NCI-H146 (cell line): ENCODE measurements around the gene MDFI.
"Not testable (repeated sequence)": the region's sequence is repeated elsewhere in the genome, so short reads cannot be mapped to it uniquely, and the experiment has no call there.

Experiments
- DNase-seq: peaks from one replicate; lab custom pipeline; 2025; lab: John Stamatoyannopoulos, UW

MDFI gene

DNA sequence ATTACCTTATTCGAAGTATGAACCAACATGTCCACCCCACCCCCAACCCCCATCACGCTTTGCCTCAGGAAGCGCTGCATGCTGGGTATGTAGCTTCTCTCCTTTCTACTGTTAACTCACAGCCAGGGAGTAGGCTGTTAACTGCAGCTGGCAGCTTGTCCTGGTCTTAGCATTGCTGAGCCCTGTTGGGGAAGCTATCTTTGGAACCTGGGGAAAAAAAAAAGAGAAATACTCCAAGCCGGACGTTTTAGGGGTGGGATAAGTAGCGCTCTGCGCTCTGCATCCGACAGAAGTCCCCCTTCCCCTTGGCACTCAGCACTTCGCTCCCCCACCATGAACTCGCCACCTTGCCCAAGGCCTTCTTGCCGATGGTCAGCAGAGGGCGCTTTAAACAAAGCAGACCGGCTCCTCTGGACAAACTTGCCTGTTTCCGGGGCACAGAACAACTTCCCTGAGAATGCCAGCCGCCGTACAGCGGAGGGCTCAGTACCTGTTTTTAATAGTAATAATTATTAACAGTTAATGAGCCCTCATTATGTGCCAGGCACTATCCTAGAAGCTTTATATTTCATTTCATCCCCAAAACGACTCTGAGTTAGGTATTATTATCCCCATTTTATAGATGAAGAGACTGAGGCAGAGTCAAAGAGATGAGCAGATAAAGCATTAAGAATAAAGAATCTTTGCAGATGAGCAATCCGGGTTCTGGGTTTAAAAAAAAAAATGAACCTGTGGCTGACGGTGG is 35.2 kb upstream of the MDFI start:
- DNase-seq: peak; percentile 93

DNA sequence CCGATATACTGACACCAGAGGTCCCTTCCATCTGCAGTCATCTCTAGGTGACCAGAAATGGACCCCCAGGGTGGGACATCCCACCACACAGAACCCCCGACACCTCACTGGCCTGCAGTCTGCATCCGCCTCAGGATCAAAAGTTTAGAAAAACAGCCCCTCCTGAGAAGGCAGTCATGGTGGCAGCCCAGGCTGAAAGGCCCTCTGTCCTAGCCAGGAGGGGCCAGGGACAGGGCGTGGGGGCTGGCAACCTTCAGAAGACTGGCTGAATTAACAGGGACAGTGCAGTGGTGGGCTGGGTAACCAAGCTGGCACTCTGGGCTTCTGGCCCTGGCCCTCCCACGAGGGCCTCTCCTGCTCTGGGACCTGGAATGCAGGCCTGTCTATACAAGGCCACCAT is 34.3 kb upstream of the MDFI start:
- no peak for DNase-seq

GRCh38 chr6:41605649-41606048 is 32.6 kb upstream of the MDFI start:
- no peak for DNase-seq

DNA sequence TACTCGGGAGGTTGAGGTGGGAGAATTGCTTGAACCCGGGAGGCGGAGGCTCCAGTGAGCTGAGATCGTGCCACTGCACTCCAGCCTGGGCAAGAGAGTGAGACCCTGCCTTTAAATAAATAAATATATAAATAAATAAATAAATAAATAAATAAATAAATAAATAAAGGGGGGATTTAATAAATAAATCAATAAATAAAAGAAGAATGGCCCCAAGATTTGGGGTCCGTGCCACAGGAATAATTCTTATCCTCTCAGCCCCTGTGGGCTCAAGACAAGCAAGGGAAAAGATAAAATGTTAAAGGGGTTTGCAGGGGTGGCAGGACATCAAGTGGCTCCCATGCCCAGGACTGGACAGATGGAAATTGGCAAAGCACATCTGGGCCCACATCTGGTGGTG is 31.2 kb upstream of the MDFI start:
- no peak for DNase-seq

- DNase-seq: peak; percentile 32
These were observed 30.5 kb upstream of the MDFI start for GRCh38 chr6:41607736-41608135.

- no peak for DNase-seq
These were observed 29.7 kb upstream of the MDFI start for GRCh38 chr6:41608443-41609151.

GRCh38 chr6:41614715-41615114 is 23.6 kb upstream of the MDFI start:
- no peak for DNase-seq

- DNase-seq: no peak
These were observed 23.0 kb upstream of the MDFI start for GRCh38 chr6:41615311-41615710.

GRCh38 chr6:41618598-41618997 is 19.7 kb upstream of the MDFI start:
- no peak for DNase-seq

DNA sequence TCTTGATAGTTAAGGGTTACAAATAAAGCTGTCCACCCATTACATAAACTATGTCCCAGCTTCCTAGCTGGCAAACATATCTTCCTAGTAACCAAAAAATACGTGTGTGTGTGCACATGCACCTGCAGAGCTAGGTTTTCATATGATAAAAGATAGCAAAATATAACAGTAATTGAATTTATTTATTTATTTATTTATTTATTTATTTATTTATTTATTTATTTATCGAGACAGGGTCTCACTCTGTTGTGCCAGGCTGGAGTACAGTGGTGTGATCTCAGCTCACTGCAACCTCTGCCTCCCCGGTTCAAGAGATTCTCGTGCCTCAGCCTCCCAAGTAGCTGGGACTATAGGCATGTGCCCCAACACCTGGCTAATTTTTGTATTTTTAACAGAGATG is 19.1 kb upstream of the MDFI start:
- not testable (repeated sequence) for DNase-seq

GRCh38 chr6:41621367-41621766 is 16.9 kb upstream of the MDFI start:
- DNase-seq: no peak

DNA sequence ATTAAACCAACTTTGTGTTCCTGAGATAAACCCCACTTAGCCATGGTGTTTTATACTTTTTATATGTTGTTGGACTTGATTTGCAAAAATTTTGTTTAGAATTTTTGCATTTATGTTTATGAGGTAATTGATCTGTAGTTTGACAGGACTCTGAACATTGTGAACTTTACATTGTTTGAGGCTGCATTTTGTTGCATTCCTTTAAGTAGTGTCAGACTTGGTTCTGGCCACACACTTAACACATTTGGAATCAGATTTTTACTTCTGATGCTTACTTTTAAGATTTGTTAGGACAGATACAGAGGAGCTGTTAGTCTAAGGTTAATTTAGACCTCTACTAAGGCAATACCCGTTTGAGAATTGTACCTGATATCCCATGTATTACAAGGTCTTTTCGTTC is 16.5 kb upstream of the MDFI start:
- no peak for DNase-seq

GRCh38 chr6:41622206-41622988 is 15.9 kb upstream of the MDFI start:
- DNase-seq: peak; percentile 60

DNA sequence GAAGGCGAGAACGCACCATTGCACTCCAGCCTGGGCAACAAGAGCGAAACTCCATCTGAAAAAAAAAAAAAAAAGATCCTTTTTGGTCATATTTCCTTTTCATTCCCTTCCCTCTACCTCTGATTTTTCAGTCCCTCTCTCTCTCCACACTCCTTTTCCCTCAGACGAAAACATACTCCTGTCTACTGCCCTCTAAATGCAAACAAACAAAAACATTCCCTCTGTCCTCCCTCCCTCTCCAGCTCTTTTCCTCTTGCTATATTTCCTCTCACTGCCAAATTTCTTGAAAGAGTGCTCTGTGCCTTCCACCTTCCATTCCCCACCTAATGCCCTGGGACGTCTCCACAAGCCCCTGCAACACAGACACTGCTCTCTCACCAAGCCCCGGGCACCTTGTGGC is 14.9 kb upstream of the MDFI start:
- DNase-seq: no peak

DNA sequence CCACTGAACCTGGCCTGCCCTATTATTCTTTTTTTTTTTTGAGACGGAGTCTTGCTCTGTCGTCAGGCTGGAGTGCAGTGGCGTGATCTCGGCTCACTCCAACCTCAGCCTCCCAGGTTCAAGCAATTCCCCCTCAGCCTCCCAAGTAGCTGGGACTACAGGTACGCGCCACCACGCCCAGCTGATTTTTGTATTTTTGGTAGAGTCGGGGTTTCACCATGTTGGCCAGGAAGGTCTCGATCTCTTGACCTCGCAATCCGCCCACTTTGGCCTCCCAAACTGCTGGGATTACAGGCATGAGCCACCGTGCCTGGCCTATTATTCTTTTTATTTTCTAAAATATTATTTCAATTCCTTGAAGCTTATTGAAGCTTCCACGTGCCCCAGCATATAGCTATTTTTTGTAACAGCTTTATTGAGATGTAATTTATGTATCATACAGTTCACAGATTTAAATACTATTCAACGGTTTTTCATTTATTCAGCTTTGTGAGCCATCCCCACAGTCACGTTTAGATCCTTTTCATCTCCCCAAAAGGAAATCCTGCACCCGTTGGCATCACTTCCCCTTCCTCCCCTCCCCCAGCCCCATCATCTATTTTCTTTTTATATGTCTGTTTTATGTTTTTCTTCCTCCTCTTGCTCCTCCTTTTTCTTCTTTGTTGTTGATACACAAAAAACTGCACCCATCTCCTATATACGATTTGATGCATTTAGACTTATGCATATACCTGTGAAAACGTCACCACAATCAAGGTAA is 13.5 kb upstream of the MDFI start:
- DNase-seq: no peak

GRCh38 chr6:41625442-41625841 is 12.8 kb upstream of the MDFI start:
- DNase-seq: peak; percentile 33

DNA sequence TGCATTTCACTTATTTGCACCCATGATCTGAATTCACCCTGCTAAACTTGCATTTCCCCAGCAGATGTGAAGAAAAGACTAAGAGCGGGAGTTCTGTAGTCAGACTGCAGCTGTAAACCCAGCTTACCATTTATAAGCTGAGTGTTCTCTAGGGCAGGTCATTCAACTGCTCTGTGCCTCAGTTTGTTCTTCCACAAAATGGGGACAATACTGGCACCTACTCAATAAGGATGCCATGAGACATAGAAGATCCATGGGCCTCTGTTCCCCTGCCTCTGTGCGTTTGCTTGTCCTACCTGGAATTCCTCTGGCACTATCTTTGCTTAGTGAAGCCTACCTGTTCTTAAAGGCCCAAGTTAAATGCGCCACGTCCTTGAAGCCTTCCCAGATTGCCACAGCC is 12.2 kb upstream of the MDFI start:
- DNase-seq: no peak

DNA sequence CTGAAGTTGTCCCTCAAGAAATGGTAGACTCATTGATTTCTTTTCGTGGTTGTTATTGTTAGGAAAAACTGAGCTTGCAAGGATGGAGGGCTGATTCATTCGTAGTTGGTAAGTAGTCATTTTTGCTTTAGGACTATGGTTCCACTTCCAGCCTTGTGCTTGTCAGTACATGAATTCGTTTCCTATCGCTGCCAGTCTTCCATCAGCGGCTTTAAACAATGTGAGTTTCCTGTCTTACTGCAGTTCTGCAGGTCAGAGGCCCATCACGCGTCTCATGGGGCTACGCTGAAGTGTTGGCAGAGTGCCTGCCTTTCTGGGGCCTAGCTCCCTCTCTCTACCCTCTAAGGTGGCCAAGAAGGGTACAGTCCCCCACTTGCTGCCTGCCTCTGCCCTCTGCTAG is 11.4 kb upstream of the MDFI start:
- DNase-seq: no peak

GRCh38 chr6:41629128-41629527 is 9.1 kb upstream of the MDFI start:
- DNase-seq: no peak

- no peak for DNase-seq
These were observed 8.2 kb upstream of the MDFI start for GRCh38 chr6:41630069-41630468.

- no peak for DNase-seq
These were observed 7.3 kb upstream of the MDFI start for GRCh38 chr6:41630946-41631345.

GRCh38 chr6:41633056-41633634 is 5.1 kb upstream of the MDFI start:
- no peak for DNase-seq
